Measurements from ENCODE around the gene ALKBH8. TPM values are rescaled to one million over a fixed set of nuclear protein-coding genes. Genes with fewer than 3 reads are reported as not detected.

Gene ALKBH8
- total and polyA plus RNA-seq, 2 of the 4 experiments (the other 2 are of a cell fraction): 3.0 to 6.6 TPM

GRCh38 chr11:107549954-107550285, 15.6 kb downstream of the ALKBH8 start:
- CTCF ChIA-PET: interaction anchor here (1.3 kb wide), 1 partner anchor 16 kb away, joined by 6 read pairs; the partner anchor contains the start of gene ALKBH8
- Histone ChIP-seq H3K9me1 (ENCODE audit: insufficient read depth, low read length) (no peaks in the 10 kb centered on the region), H3K23ac (ENCODE audit: low read depth, low read length) (no peak overlapping the region), H4K8ac (ENCODE audit: low read depth in 2 of 2, low read length in 2 of 2) (no peak overlapping the region), H3K9me3 (ENCODE audit: control insufficient read depth, insufficient read depth, low read length) (no peaks in the 10 kb centered on the region), H3K4me3 (ENCODE audit: insufficient read depth, low read depth, low read length) (no peak overlapping the region), H2AK5ac (ENCODE audit: low read depth, low read length) (no peak overlapping the region), H3K4me2 (ENCODE audit: low read depth, low read length) (no peak overlapping the region), H3K14ac (replicated peaks; ENCODE audit: low read depth, low read length) (no peak overlapping the region), H3K4me1 (ENCODE audit: control insufficient read depth, insufficient read depth, low read length) (no peaks in the 10 kb centered on the region), H3K9ac (ENCODE audit: low read depth, low read length) (no peak overlapping the region), H4K20me1 (ENCODE audit: insufficient read depth, low read length) (no peaks in the 10 kb centered on the region), H3K36me3 (ENCODE audit: control insufficient read depth, insufficient read depth, low read length) (peaks cover 7% of the 10 kb centered on the region; the same call in 1 of the 2 replicates), H3K27me3 (ENCODE audit: control insufficient read depth, insufficient read depth, low read length) (no peaks in the 10 kb centered on the region), H2BK120ac (ENCODE audit: low read depth, low read length) (no peak overlapping the region), H2BK20ac (ENCODE audit: low read depth, low read length) (no peak overlapping the region), H2BK5ac (ENCODE audit: low read depth, low read length, poor library complexity, severe bottlenecking) (no peak overlapping the region), H2AFZ (replicated peaks; ENCODE audit: low read length, poor library complexity) (no peak overlapping the region), H4K5ac (ENCODE audit: low read depth, low read length) (no peak overlapping the region), H4K91ac (ENCODE audit: insufficient read depth, low read depth, low read length) (no peak overlapping the region), H3K4ac (ENCODE audit: low read depth, low read length) (no peak overlapping the region), H3K56ac (ENCODE audit: extremely low read depth, insufficient read depth, low read length) (no peak overlapping the region), H2BK15ac (ENCODE audit: low read depth, low read length) (no peak overlapping the region), H2AK9ac (replicated peaks; ENCODE audit: low read depth, low read length, poor library complexity) (no peak overlapping the region), H3K79me1 (ENCODE audit: low read depth in 1 of 2, low read length in 2 of 2) (no peaks in the 10 kb centered on the region), H3K27ac (ENCODE audit: insufficient read depth, low read length) (no peak overlapping the region), H3K18ac (ENCODE audit: low read depth, low read length) (no peak overlapping the region)
- no CpG with 5 or more reads among the region's 2 CpGs for WGBS, 2 experiments (ENCODE audit: extremely low coverage in 2 of 2, insufficient read length in 1 of 2)
- ATAC-seq (ENCODE audit: low read depth) (no peak), DNase-seq (no peak)
- in situ Hi-C loops (cut with MboI; ENCODE audit: low sequenced_read_pairs) (no loop called here), intact Hi-C loops (cut with micrococcal nuclease) (loop anchor here (1.0 to 10.0 kb wide), 5 partner anchors 27 to 1055 kb away; no protein-coding TSS in a partner anchor), dilution Hi-C loops (cut with HindIII; ENCODE audit: low sequenced_read_pairs, unreplicated experiment) (no loop called here)
- TF ChIP-seq BHLHE40 (IDR thresholded peaks at IDR 0.05; ENCODE audit: low read depth, low read length): no peak
- no peak for TF ChIP-seq NFE2L2 (IDR thresholded peaks at IDR 0.05; ENCODE audit: low read depth, low read length)
- no peak for TF ChIP-seq RFX5 (IDR thresholded peaks at IDR 0.05; ENCODE audit: low read depth, low read length)
- no peak for TF ChIP-seq FOS (IDR thresholded peaks at IDR 0.05; ENCODE audit: low read depth, low read length)
- no peak for TF ChIP-seq MAZ (IDR thresholded peaks at IDR 0.05; ENCODE audit: borderline replicate concordance, low read depth, low read length)
- TF ChIP-seq ELK1 (IDR thresholded peaks at IDR 0.05; ENCODE audit: borderline replicate concordance, low read depth, low read length): no peak
- no peak for TF ChIP-seq SMC3 (IDR thresholded peaks at IDR 0.05; ENCODE audit: low read depth, low read length)
- no TSS peak for BruUV-seq (replicated peaks)
- POLR2A ChIA-PET (ENCODE audit: unreplicated experiment): no interaction called here
